Chondrocyte (in vitro differentiated cells): ENCODE results near the gene ATG13. TPM values are rescaled to one million over a fixed set of nuclear protein-coding genes. Genes with fewer than 3 reads are reported as not detected.

ENCODE experiments used
- DNase-seq: peaks from one replicate; pipeline ENCODE4 v3.0.0; 2021; ENCODE audit warnings: mixed read lengths, low spot score
- H3K27ac Mint-ChIP-seq: one replicate; pipeline ENCODE4 v1.8.0; 2021; ENCODE audit warnings: mild to moderate bottlenecking, moderate library complexity, mixed read lengths; ENCODE audit not compliant: unreplicated experiment
- H3K27me3 Mint-ChIP-seq: 2 replicates; pipeline ENCODE4 v1.8.0; 2021; ENCODE audit warnings: low read depth, mixed read lengths
- H3K36me3 Mint-ChIP-seq: 2 replicates; pipeline ENCODE4 v1.8.0; 2021; ENCODE audit warnings: low read depth, mixed read lengths
- H3K4me1 Mint-ChIP-seq: 2 replicates; pipeline ENCODE4 v1.8.0; 2021; ENCODE audit warnings: low read depth, mild to moderate bottlenecking, mixed read lengths
- H3K4me3 Mint-ChIP-seq: one replicate; pipeline ENCODE4 v1.8.0; 2021; ENCODE audit warnings: mild to moderate bottlenecking, moderate library complexity, mixed read lengths; ENCODE audit not compliant: unreplicated experiment
- H3K9me3 Mint-ChIP-seq: 2 replicates; pipeline ENCODE4 v1.8.0; 2021; ENCODE audit warnings: low read depth, mixed read lengths
- CTCF ChIP-seq: fragments of 200-600 bp; sonication (generic); IDR thresholded peaks from 2 replicates; pipeline ENCODE4 v1.5.0; 2021; ENCODE audit warnings: antibody characterized with exemption, mild to moderate bottlenecking, moderate library complexity
- total RNA-seq: library from RNA; stranded (reverse); gene quantifications from 3 replicates; pipeline ENCODE4 v1.2.1, GENCODE V29; 2021

The ATG13 gene
- total RNA-seq, 1 donor from 2014 or later: 67.1 TPM

- no peak for TF ChIP-seq CTCF
- H3K36me3 Mint-ChIP-seq: peaks cover 22% of the 10 kb centered on the region
- no peaks in the 10 kb centered on the region for H3K27me3 Mint-ChIP-seq
- peaks cover 22% of the 10 kb centered on the region for H3K4me1 Mint-ChIP-seq
- DNase-seq: peak; percentile 43
- H3K27ac Mint-ChIP-seq: peak overlapping the region; percentile 23
- H3K4me3 Mint-ChIP-seq: no peak overlapping the region
- H3K9me3 Mint-ChIP-seq: no peaks in the 10 kb centered on the region
Measured at GRCh38 chr11:46676436-46677158, 59.2 kb downstream of the ATG13 start.

DNA sequence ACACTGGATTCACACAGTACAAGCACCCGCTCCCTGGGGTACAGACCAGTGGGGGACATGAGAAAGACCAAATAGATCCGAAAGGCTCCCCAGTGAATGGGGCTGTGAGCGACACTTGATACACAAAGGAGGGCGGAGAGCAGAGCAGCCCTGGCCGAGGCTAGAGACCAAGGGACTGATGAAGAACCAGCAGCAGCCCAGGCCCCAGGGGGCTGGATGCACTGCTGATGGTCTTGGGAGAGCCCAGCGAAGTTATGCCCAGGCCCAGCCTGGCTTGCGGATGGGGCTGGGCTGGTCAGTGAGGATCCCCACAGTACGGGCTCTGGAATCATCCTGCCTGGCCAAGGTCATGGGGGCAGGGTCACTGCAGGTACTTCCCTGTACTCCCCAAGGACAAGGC lies 59.8 kb downstream of the ATG13 start:
- H3K4me3 Mint-ChIP-seq: no peak overlapping the region
- peaks cover 22% of the 10 kb centered on the region for H3K4me1 Mint-ChIP-seq
- DNase-seq: peak; percentile 71
- H3K9me3 Mint-ChIP-seq: no peaks in the 10 kb centered on the region
- peak overlapping the region; percentile 27 for H3K27ac Mint-ChIP-seq
- TF ChIP-seq CTCF: no peak
- no peaks in the 10 kb centered on the region for H3K27me3 Mint-ChIP-seq
- H3K36me3 Mint-ChIP-seq: peaks cover 17% of the 10 kb centered on the region

GRCh38 chr11:46677991-46678740 lies 60.8 kb downstream of the ATG13 start:
- peak; percentile 48 for DNase-seq
- Mint-ChIP-seq H3K4me3 (no peak overlapping the region), H3K27ac (peak overlapping the region; percentile 76)

GRCh38 chr11:46678741-46679130 lies 61.4 kb downstream of the ATG13 start:
- Mint-ChIP-seq H3K4me1 (peaks cover 26% of the 10 kb centered on the region), H3K9me3 (no peaks in the 10 kb centered on the region), H3K27ac (peak overlapping the region; percentile 49), H3K4me3 (no peak overlapping the region), H3K36me3 (peaks cover 10% of the 10 kb centered on the region), H3K27me3 (no peaks in the 10 kb centered on the region)
- TF ChIP-seq CTCF: no peak
- DNase-seq: peak; percentile 60

More at GRCh38 chr11:46677991-46678740, 60.8 kb downstream of the ATG13 start:
- TF ChIP-seq CTCF: peak; percentile 25
- no peaks in the 10 kb centered on the region for H3K27me3 Mint-ChIP-seq
- no peaks in the 10 kb centered on the region for H3K9me3 Mint-ChIP-seq
- H3K4me1 Mint-ChIP-seq: peaks cover 22% of the 10 kb centered on the region
- peaks cover 10% of the 10 kb centered on the region for H3K36me3 Mint-ChIP-seq

- Mint-ChIP-seq H3K9me3 (no peaks in the 10 kb centered on the region), H3K27me3 (no peaks in the 10 kb centered on the region), H3K27ac (no peak overlapping the region), H3K36me3 (peaks cover 12% of the 10 kb centered on the region), H3K4me3 (no peak overlapping the region), H3K4me1 (peaks cover 31% of the 10 kb centered on the region)
- DNase-seq: peak; percentile 79
- no peak for TF ChIP-seq CTCF
Measured at GRCh38 chr11:46679241-46680163, 62.1 kb downstream of the ATG13 start.
